Activated CD4-positive, alpha-beta T cell treated with anti-CD3 and anti-CD28 coated beads, Interleukin-2, amount 50 U/mL, for 1 hour (primary cell): ENCODE measurements around the gene SULT1C4.
"Not testable (repeated sequence)": the region's sequence is repeated elsewhere in the genome, so short reads cannot be mapped to it uniquely, and the experiment has no call there.

Source experiments
- DNase-seq: peaks from one replicate; pipeline ENCODE4 v3.0.0-alpha.2; 2020

Gene SULT1C4

DNA sequence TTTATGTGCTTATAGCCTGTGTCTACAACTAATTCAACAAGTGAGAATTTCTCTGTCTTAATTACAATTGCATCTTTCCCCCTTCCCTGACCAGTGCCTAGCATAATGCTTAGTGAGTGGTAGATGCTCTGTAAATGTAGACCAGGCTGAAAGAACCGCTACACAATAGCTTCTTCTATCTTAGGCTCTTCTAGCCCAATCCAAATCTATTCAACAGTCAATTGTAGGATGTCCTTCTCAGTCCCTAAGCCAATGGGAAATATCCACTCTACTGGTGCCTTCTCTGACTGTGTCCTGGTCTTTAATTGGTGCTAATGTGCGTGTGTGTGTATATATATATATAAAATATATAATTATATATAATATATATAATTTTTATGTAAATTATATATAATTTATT, 37.2 kb downstream of the SULT1C4 start:
- DNase-seq: no peak

DNA sequence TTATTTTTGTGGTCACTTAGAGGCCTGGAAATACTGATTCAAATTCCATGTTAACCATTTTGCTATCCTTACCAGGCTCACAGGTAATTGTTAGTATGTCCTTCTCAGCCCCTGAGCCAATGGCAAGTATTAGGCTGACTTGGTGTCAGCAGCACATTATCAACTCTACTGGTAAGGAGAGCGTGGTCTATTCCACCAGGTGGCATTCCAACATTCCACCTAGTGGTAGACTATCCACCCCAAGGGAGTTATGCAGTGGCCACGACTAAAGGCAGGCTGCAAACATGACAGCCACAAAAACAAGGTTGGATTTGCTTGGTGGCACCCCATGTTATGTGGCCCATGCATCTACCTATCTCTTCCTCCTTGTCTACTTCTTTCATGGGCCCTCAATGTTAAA, 39.5 kb downstream of the SULT1C4 start:
- no peak for DNase-seq

DNA sequence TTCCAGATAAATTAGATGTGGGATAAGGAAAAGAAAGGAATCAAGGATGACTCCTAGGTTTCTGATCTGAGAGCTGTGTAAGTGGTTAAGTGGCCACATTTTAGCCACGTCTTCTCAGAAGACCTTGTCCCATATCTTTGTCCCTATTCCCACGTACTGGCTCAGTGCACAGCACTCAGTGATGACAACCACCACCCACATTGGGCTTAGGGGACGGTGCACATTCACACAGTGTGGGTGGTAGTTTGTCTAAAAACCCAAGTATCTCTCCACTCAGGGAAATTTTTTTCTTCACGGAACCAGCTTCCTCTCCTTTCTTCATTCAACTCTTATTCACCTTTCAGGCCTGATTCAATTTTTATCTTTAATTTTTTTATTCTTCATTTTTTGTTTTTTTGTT, 40.7 kb downstream of the SULT1C4 start:
- no peak for DNase-seq

DNA sequence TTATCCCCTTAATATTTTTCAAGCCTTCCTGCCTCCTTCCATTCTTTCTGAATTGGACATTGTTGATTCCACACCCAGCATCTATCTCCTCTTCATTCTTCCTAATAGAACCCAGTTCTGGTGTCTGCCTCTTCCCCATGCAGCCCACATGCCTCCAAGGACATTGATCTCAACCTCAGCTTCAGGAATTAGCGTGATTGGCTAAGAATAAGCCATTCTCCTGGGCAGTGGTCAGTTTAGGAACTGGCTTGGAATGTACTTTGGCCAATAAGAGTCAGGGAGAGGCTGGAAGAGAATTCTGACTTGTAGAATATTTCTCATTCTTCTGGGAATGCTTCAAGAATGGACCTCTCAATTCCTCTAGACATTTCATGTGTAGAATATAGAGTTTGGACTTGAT, 45.3 kb downstream of the SULT1C4 start:
- no peak for DNase-seq

DNA sequence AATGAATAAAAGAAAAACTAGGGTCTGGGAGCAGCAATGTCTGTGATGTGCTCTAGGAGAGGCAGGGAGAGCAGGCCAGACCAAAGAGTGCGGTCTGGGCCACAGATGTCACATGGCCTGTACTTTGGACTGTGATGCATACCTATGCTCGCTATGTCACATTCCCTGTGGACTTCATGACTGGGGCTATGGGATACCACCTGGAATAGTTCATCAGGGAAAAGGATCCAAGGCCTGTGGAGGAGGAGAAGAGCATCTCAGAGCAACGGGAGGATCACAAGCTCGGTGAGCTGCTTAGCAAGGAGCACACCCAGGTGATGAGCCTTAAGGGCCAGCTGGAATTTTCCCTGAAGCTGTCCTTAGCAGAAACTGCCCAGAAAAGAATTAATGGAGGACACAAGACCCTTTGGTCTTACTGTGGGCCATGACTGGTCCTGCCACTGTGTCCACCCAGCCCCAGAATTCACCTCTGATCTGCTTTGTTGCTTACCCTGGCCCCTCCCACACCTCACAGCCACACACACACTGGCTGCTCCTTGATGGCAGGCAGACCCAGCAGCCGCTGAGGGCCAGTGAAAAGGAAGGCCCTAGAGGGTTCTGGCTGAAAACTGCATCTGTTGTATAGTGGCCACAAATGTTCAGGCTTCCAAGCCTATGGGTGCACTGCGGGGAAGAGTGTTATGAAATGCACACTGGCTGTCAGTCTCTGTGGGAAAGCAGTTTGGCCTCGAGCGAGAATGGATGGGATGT, 45.9 kb downstream of the SULT1C4 start:
- no peak for DNase-seq

- DNase-seq: no peak
These were observed 50.7 kb downstream of the SULT1C4 start for GRCh38 chr2:108428286-108429009.

DNA sequence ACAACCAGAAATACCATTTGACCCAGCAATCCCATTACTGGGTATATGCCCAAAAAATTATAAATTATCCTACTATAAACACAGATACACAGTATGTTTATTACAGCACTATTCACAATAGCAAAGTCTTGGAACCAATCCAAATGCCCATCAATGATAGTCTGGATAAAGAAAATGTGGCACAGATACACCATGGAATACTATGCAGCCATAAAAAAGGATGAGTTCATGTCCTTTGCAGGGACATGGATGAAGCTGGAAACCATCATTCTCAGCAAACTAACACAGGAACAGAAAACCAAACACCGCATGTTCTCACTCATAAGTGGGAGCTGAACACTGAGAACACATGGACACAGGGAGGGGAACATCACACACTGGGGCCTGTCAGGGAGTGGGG, 57.8 kb downstream of the SULT1C4 start:
- DNase-seq: not testable (repeated sequence)

DNA sequence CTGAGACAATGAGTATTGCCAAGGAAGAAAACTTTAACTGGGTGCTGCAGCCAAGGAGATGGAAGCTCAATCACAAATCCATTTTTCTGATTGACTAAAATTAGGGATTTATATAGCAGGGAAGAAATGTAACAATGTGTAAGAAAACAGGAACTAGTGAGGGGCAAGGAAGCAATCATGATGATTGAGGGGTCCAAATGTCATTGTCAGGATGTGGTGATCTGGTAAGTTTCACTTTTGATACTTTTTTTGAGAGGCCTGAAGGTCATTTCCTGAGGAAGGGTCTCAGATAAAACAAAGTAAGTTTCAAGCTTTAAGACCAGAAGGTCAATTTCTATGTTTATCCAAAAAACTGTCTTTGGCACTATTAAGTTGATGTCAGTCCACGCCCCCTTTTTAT, 59.2 kb downstream of the SULT1C4 start:
- no peak for DNase-seq
